Mesangial cell (primary cell): ENCODE results near the gene SP140L. TPM values are rescaled to one million over a fixed set of nuclear protein-coding genes. Genes with fewer than 3 reads are reported as not detected.

Experiments
- total RNA-seq: library from RNA; depleted of rRNA; stranded (reverse); fragments of >200 nt; gene quantifications from 2 replicates; pipeline ENCODE4 v1.2.3, GENCODE V29; 2015

Gene SP140L
- total RNA-seq = 3.4 and 4.7 TPM in 2 replicates

DNA sequence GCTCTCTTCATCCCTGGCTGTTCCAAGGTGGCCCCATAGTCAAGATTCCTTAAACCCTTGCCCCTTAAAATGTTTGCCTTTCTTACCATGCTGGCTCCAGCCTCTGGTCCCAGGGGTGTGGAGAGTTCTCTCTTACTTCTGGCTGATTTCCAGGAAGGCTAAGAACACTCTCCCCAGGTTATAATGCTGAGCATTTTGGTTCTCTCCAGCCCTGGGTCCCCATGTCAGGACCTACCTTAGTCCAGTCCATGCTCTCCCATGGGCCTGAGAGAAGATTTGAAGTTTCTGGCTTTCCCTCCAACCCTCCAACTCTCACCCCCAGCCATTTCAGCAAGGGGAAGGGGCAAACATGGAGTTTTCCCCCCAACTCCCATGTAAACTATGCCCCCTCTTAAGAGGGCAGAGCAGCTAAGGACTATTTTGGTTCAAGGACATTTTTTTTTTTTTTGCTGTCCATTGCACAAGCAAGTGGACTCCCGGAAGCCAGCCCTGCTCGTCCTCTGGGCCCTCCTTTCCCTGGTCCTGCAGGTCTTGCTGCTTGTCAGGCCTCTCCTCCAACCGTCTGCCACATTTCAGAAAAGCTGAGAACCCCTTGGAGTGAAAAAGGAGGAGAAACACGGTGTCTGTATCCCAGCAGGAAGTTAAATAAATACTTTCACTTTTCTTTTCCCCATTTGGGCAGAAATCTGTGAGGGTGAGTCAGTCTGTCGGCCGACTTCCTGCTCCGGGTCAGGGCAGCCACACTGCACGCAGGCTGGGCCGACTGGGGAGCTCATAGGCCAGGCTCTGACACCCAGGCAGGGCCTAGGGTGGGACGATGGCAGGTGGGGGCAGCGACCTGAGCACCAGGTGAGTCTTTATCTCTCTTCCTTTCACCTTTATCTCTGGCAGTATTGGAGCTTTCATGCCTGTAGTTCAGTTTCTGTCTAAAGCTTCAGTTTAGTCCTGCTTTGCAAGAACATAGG, at the start of gene SP140L:
Gene SP140L (plus strand): TSS at position 741 of the 965 bp plus-strand sequence. CDS start 77 bp downstream, at position 818.

DNA sequence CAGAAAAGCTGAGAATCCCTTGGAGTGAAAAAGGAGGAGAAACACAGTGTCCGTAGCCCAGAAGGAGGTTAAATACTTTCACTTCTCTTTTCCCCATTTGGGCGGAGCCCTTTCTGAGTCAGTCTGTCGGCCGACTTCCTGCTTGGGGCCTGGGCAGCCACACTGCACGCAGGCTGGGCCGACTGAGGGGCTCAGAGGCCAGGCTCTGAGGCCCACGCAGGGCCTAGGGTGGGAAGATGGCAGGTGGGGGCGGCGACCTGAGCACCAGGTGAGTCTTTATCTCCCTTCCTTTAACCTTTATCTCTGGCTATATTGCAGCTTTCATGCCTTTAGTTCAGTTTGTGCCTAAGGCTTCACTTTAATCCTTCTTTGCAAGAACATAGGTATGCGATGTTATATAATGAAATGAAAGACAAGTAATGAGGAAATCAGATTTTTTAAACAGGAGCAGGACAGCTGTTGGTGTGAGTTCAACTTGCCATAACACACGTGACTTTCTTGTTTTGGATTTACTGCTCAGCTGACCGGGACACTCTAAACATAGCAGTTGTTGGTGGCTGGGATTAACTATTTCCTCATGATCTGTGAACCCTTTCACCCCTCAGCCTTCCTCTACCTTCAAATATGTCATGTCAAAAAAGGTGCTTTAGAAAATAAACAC, 89.2 kb downstream of the SP140L start, which contains the start of gene SP100:
Gene SP100 (plus strand): TSS at position 141 of the 661 bp plus-strand sequence. CDS start 96 bp downstream, at position 237.

Other genes with a start within 250 kb of the SP140L start
- 6.8 and 10.3 TPM in 2 replicates for gene SP110, start 107.2 kb upstream of the SP140L start, total RNA-seq
- gene SP140, start 101.5 kb upstream of the SP140L start, total RNA-seq = 0.25 and 0.98 TPM in 2 replicates
- 37.9 and 42.5 TPM in 2 replicates for gene SP100, start 89.0 kb downstream of the SP140L start, total RNA-seq